ENCODE results near the gene IFNB1.

The IFNB1 gene

GRCh38 chr9:21077781-21078180 lies at the start of gene IFNB1:
Gene IFNB1 (minus strand): TSS chr9:21077942. CDS start chr9:21077869, 73 bp downstream.
- DNase-seq: no peak

- DNase-seq: no peak
These were observed 44.0 kb upstream of the IFNB1 start for GRCh38 chr9:21121595-21122251.

GRCh38 chr9:21121079-21121478 lies 43.3 kb upstream of the IFNB1 start:
- DNase-seq: no peak

- DNase-seq: peak; percentile 49
These were observed 41.5 kb upstream of the IFNB1 start for GRCh38 chr9:21119093-21119770.

- DNase-seq: no peak
These were observed 36.6 kb upstream of the IFNB1 start for GRCh38 chr9:21114311-21114710.

- DNase-seq: peak; percentile 79
These were observed 33.2 kb upstream of the IFNB1 start for GRCh38 chr9:21110708-21111576.

GRCh38 chr9:21104787-21105186 lies 27.0 kb upstream of the IFNB1 start:
- DNase-seq: no peak

- no peak for DNase-seq
These were observed 24.6 kb upstream of the IFNB1 start for GRCh38 chr9:21102305-21102704.

GRCh38 chr9:21097817-21098216 lies 20.1 kb upstream of the IFNB1 start:
- DNase-seq: no peak

GRCh38 chr9:21096901-21097255 lies 19.1 kb upstream of the IFNB1 start:
- no peak for DNase-seq

GRCh38 chr9:21096172-21096900 lies 18.6 kb upstream of the IFNB1 start:
- DNase-seq: peak; percentile 59

GRCh38 chr9:21095561-21095960 lies 17.8 kb upstream of the IFNB1 start:
- DNase-seq: no peak

GRCh38 chr9:21086538-21086937 lies 8.8 kb upstream of the IFNB1 start:
- DNase-seq: no peak

GRCh38 chr9:21085005-21085404 lies 7.3 kb upstream of the IFNB1 start:
- DNase-seq: no peak

- DNase-seq: no peak
These were observed 6.6 kb upstream of the IFNB1 start for GRCh38 chr9:21084242-21084850.

GRCh38 chr9:21082671-21083070 lies 4.9 kb upstream of the IFNB1 start:
- DNase-seq: no peak

GRCh38 chr9:21081999-21082398 lies 4.3 kb upstream of the IFNB1 start:
- DNase-seq: no peak

- no peak for DNase-seq
These were observed 3.7 kb upstream of the IFNB1 start for GRCh38 chr9:21081451-21081850.

- DNase-seq: no peak
These were observed 3.1 kb upstream of the IFNB1 start for GRCh38 chr9:21080793-21081192.

- DNase-seq: no peak
These were observed 960 bp upstream of the IFNB1 start for GRCh38 chr9:21078702-21079101.

- DNase-seq: no peak
These were observed 2.3 kb downstream of the IFNB1 start for GRCh38 chr9:21075484-21075883.

- no peak for DNase-seq
These were observed 6.8 kb downstream of the IFNB1 start for GRCh38 chr9:21070906-21071305.

- DNase-seq: no peak
These were observed 7.6 kb downstream of the IFNB1 start for GRCh38 chr9:21070171-21070571.

All from NCI-H774 (cell line).